Loucy (cell line): Measurements from ENCODE around the gene POLA2.
A peak's percentile ranks its signal among the peaks of the same experiment; 100 is the strongest.

Source experiments
- H2AFZ ChIP-seq: fragments of 200-600 bp; sonication (generic); 2 replicates; pipeline ENCODE4 v1.6.0; 2016; ENCODE audit warnings: antibody characterized with exemption, mild to moderate bottlenecking, low read length, moderate library complexity
- H3F3A ChIP-seq: fragments of 200-600 bp; 2 replicates; pipeline ENCODE4 v1.6.0; 2016; ENCODE audit warnings: antibody characterized with exemption, low read depth, mild to moderate bottlenecking
- H3K27me3 ChIP-seq: fragments of 200-600 bp; sonication (generic); 2 replicates; pipeline ENCODE4 v1.6.1; 2014; ENCODE audit warnings: low read length, mild to moderate bottlenecking; ENCODE audit not compliant: insufficient read depth, poor library complexity, severe bottlenecking
- H3K36me3 ChIP-seq: fragments of 200-600 bp; sonication (generic); 2 replicates; pipeline ENCODE4 v1.6.1; 2016; ENCODE audit warnings: low read length; ENCODE audit not compliant: insufficient read depth
- H3K4me1 ChIP-seq: fragments of 200-600 bp; sonication (generic); 2 replicates; pipeline ENCODE4 v1.5.1; 2014; ENCODE audit warnings: low read length, mild to moderate bottlenecking; ENCODE audit not compliant: insufficient read depth, poor library complexity, severe bottlenecking
- H3K4me2 ChIP-seq: fragments of 200-600 bp; sonication (generic); 2 replicates; pipeline ENCODE4 v1.6.0; 2014; ENCODE audit warnings: antibody characterized with exemption, low read length, low read depth, mild to moderate bottlenecking; ENCODE audit not compliant: poor library complexity, severe bottlenecking
- H3K4me3 ChIP-seq: fragments of 200-600 bp; sonication (generic); 2 replicates; pipeline ENCODE4 v1.5.1; 2014; ENCODE audit warnings: low read length, mild to moderate bottlenecking, mixed read lengths; ENCODE audit not compliant: poor library complexity, severe bottlenecking
- H3K79me2 ChIP-seq: fragments of 200-600 bp; sonication (generic); 2 replicates; pipeline ENCODE4 v1.6.1; 2014; ENCODE audit warnings: low read length; ENCODE audit not compliant: insufficient read depth
- H3K9ac ChIP-seq: fragments of 200-600 bp; sonication (generic); 2 replicates; pipeline ENCODE4 v1.6.0; 2014; ENCODE audit warnings: mild to moderate bottlenecking, low read depth, low read length, moderate library complexity; ENCODE audit not compliant: poor library complexity, severe bottlenecking
- H3K9me2 ChIP-seq: fragments of 200-600 bp; sonication (generic); replicated peaks from 2 replicates; pipeline ENCODE4 v1.6.1; 2016; ENCODE audit warnings: low read depth, low read length, mixed read lengths
- H3K9me3 ChIP-seq: fragments of 200-600 bp; sonication (generic); 2 replicates; pipeline ENCODE4 v1.6.1; 2014; ENCODE audit warnings: mild to moderate bottlenecking, antibody characterized with exemption, low read length, low read depth; ENCODE audit not compliant: insufficient read depth
- H4K20me1 ChIP-seq: fragments of 200-600 bp; sonication (generic); 2 replicates; pipeline ENCODE4 v1.6.0; 2014; ENCODE audit warnings: antibody characterized with exemption, low read length, mild to moderate bottlenecking; ENCODE audit not compliant: insufficient read depth, poor library complexity, severe bottlenecking
- CTCF ChIP-seq: fragments of 200-600 bp; sonication (generic); conservative IDR thresholded peaks from 2 replicates; pipeline ENCODE4 v1.5.1; 2014; ENCODE audit warnings: mild to moderate bottlenecking, antibody characterized with exemption, low read length
- EZH2phosphoT487 ChIP-seq: fragments of 200-600 bp; IDR thresholded peaks from 2 replicates; pipeline ENCODE4 v1.6.1; 2018; ENCODE audit warnings: antibody characterized with exemption, mild to moderate bottlenecking, moderate library complexity, borderline replicate concordance

Gene POLA2

GRCh38 chr11:65215441-65216076, 46.2 kb upstream of the POLA2 start:
- Histone ChIP-seq H4K20me1 (peaks cover 20% of the 10 kb centered on the region), H3K9ac (peak overlapping the region; percentile 98), H3K4me3 (peak overlapping the region; percentile 91), H3K9me3 (no peaks in the 10 kb centered on the region), H3K27me3 (no peaks in the 10 kb centered on the region), H3K9me2 (no peaks in the 10 kb centered on the region), H3K36me3 (peaks cover under 1% of the 10 kb centered on the region; the same call in 1 of the 2 replicates), H3K79me2 (peaks cover 54% of the 10 kb centered on the region), H3K4me2 (peak overlapping the region; percentile 96), H3F3A (peaks cover 12% of the 10 kb centered on the region; the same call in 1 of the 2 replicates), H3K4me1 (peaks cover 65% of the 10 kb centered on the region), H2AFZ (no peak overlapping the region)
- no peak for TF ChIP-seq CTCF
- TF ChIP-seq EZH2phosphoT487: no peak

GRCh38 chr11:65216830-65217229, 44.9 kb upstream of the POLA2 start:
- H3K4me3 ChIP-seq: peak overlapping the region; percentile 56
- H3K4me2 ChIP-seq: peak overlapping the region; percentile 74
- no peak; the same call in 1 of the 2 replicates for TF ChIP-seq CTCF
- no peak for TF ChIP-seq EZH2phosphoT487
- H3K79me2 ChIP-seq: peaks cover 63% of the 10 kb centered on the region
- peaks cover 55% of the 10 kb centered on the region for H3K4me1 ChIP-seq
- H4K20me1 ChIP-seq: peaks cover 27% of the 10 kb centered on the region
- H3F3A ChIP-seq: peaks cover 12% of the 10 kb centered on the region; the same call in 1 of the 2 replicates
- no peak overlapping the region for H2AFZ ChIP-seq
- H3K36me3 ChIP-seq: no peaks in the 10 kb centered on the region
- H3K9me2 ChIP-seq: no peaks in the 10 kb centered on the region
- peak overlapping the region; percentile 50 for H3K9ac ChIP-seq
- no peaks in the 10 kb centered on the region for H3K9me3 ChIP-seq
- H3K27me3 ChIP-seq: no peaks in the 10 kb centered on the region

- H3K9ac ChIP-seq: peak overlapping the region; percentile 50
- peak overlapping the region; percentile 74 for H3K4me2 ChIP-seq
- TF ChIP-seq CTCF (peak; percentile 48), EZH2phosphoT487 (no peak)
- H3K9me3 ChIP-seq: no peaks in the 10 kb centered on the region
- H3K4me3 ChIP-seq: peak overlapping the region; percentile 56
- no peaks in the 10 kb centered on the region for H3K9me2 ChIP-seq
- no peaks in the 10 kb centered on the region for H3K27me3 ChIP-seq
- H3F3A ChIP-seq: peaks cover 12% of the 10 kb centered on the region; the same call in 1 of the 2 replicates
- H2AFZ ChIP-seq: no peak overlapping the region
- peaks cover 6% of the 10 kb centered on the region; the same call in 1 of the 2 replicates for H3K36me3 ChIP-seq
- peaks cover 46% of the 10 kb centered on the region for H3K4me1 ChIP-seq
- H3K79me2 ChIP-seq: peaks cover 63% of the 10 kb centered on the region
- H4K20me1 ChIP-seq: peaks cover 33% of the 10 kb centered on the region
Observed at GRCh38 chr11:65217441-65218423, 44.0 kb upstream of the POLA2 start.
